K562 (cell line): ENCODE measurements around the gene NECAB3. TPM values are rescaled to one million over a fixed set of nuclear protein-coding genes. Genes with fewer than 3 reads are reported as not detected.

Source experiments
- KDM1A ChIP-seq, 2 experiments: fragments of 450-650 bp; IDR thresholded peaks; 2 replicates each; pipeline ENCODE4 v1.6.1; 2016; ENCODE audit warnings: mild to moderate bottlenecking in 2 of 2
- POLR2G ChIP-seq: fragments of 200-400 bp; formaldehyde crosslinking; IDR thresholded peaks from 2 replicates; pipeline ENCODE4 v1.6.1; 2017; ENCODE audit warnings: low read depth, mild to moderate bottlenecking, antibody characterized with exemption, low read length, moderate library complexity
- RBM17 ChIP-seq: fragments of 200-400 bp; formaldehyde crosslinking; IDR thresholded peaks from 2 replicates; pipeline ENCODE4 v1.6.1; 2017; ENCODE audit warnings: low read depth, mild to moderate bottlenecking, low read length, borderline replicate concordance
- SMARCC2 ChIP-seq: fragments of 450-650 bp; IDR thresholded peaks from 2 replicates; pipeline ENCODE4 v1.6.1; 2017; ENCODE audit warnings: antibody characterized with exemption, moderate library complexity, mild to moderate bottlenecking, low read depth
- TAF1 ChIP-seq: IDR thresholded peaks from 2 replicates; pipeline ENCODE4 v1.6.1; 2011; ENCODE audit warnings: mild to moderate bottlenecking, low read length, moderate library complexity; ENCODE audit not compliant: insufficient read depth, control insufficient read depth, severe bottlenecking; ENCODE audit errors: extremely low read depth
- TCF15 ChIP-seq: fragments of 250-450 bp; sonication (Bioruptor Pico); IDR thresholded peaks from 2 replicates; pipeline ENCODE4 v1.8.0; 2022; ENCODE audit warnings: moderate library complexity, mild to moderate bottlenecking, inconsistent platforms
- TFAP4 ChIP-seq: sonication (generic); formaldehyde crosslinking; IDR thresholded peaks from 2 replicates; pipeline ENCODE4 v1.8.0; 2022; ENCODE audit warnings: missing genetic modification reagents, mild to moderate bottlenecking, moderate library complexity, borderline replicate concordance
- ZNF224 ChIP-seq: sonication (generic); formaldehyde crosslinking; IDR thresholded peaks from 2 replicates; pipeline ENCODE4 v1.8.0; 2022; ENCODE audit warnings: mild to moderate bottlenecking, missing genetic modification reagents
- ZNF316 ChIP-seq: fragments of 450-650 bp; IDR thresholded peaks from 2 replicates; pipeline ENCODE4 v1.6.1; 2016
- ZNF57 ChIP-seq: fragments of 450-650 bp; formaldehyde crosslinking; IDR thresholded peaks from 2 replicates; pipeline ENCODE4 v1.4.0; 2020; ENCODE audit warnings: mild to moderate bottlenecking, moderate library complexity
- ZNF586 ChIP-seq: fragments of 450-650 bp; formaldehyde crosslinking; conservative IDR thresholded peaks from 2 replicates; pipeline ENCODE4 v1.4.0; 2020; ENCODE audit warnings: mild to moderate bottlenecking, moderate library complexity
- ZNF644 ChIP-seq: fragments of 200-800 bp; sonication (Bioruptor generic); IDR thresholded peaks from 2 replicates; pipeline ENCODE4 v1.6.1; 2016; ENCODE audit warnings: low read depth, missing genetic modification characterization, missing compliant biosample characterization
- ZNF766 ChIP-seq: fragments of 200-800 bp; sonication (Bioruptor generic); conservative IDR thresholded peaks from 2 replicates; pipeline ENCODE4 v1.6.1; 2016; ENCODE audit warnings: missing genetic modification characterization, missing compliant biosample characterization
- polyA plus RNA-seq, 8 experiments: library from polyadenylated mRNA; depleted of rRNA in 4 of 8; stranded (reverse) in 5 of 8; unstranded in 3 of 8; fragments of >200 nt; fragmentation: Nextera tagmentation in 2 of 8; fragmentation: Illumina TruSeq in 1 of 8; extraction: Ambion mirVana in 2 of 8; extraction: Trizol in 1 of 8; gene quantifications; 2 replicates each; pipeline versions ENCODE4 v1.2.1 to v1.2.3, GENCODE V29; 2011 to 2014; ENCODE audit warnings: inconsistent platforms in 1 of 8, missing spikeins in 1 of 8
- total RNA-seq, 7 experiments: library from RNA; depleted of rRNA in 6 of 7; stranded (reverse); fragments of >200 nt in 6 of 7; fragmentation: Illumina TruSeq in 2 of 7; extraction: Trizol in 2 of 7; gene quantifications; 2 replicates each; pipeline versions ENCODE4 v1.2.1 to v1.2.3, GENCODE V29; 2011 to 2021; ENCODE audit warnings: low replicate concordance in 1 of 7
- TF ChIP-seq, protein P1 (sequence below): sonication (generic); formaldehyde crosslinking; IDR thresholded peaks from 2 replicates; pipeline ENCODE4 v1.8.1; 2022; ENCODE audit warnings: missing genetic modification reagents
- TF ChIP-seq, protein P2 (sequence below): sonication (generic); formaldehyde crosslinking; IDR thresholded peaks from 2 replicates; pipeline ENCODE4 v1.8.0; 2022; ENCODE audit warnings: missing genetic modification reagents, mild to moderate bottlenecking, borderline replicate concordance
- TF ChIP-seq, protein P3 (sequence below): fragments of 200-800 bp; sonication (Bioruptor generic); IDR thresholded peaks from 2 replicates; pipeline ENCODE4 v1.6.1; 2017; ENCODE audit warnings: missing genetic modification characterization, missing compliant biosample characterization
- TF ChIP-seq, protein P4 (sequence below), 2 experiments: IDR thresholded peaks; 2 replicates each; pipeline ENCODE4 v1.6.1; 2012; ENCODE audit warnings: improper control_type of control experiment in 2 of 2, low read depth in 2 of 2, low read length in 2 of 2, borderline replicate concordance in 1 of 2

The NECAB3 gene
- total and polyA plus RNA-seq, 9 of the 15 experiments (the other 6 are each of a cell fraction or from before 2014, with no cell fraction given): 0.94 to 63.3 (median 31.5) TPM

DNA sequence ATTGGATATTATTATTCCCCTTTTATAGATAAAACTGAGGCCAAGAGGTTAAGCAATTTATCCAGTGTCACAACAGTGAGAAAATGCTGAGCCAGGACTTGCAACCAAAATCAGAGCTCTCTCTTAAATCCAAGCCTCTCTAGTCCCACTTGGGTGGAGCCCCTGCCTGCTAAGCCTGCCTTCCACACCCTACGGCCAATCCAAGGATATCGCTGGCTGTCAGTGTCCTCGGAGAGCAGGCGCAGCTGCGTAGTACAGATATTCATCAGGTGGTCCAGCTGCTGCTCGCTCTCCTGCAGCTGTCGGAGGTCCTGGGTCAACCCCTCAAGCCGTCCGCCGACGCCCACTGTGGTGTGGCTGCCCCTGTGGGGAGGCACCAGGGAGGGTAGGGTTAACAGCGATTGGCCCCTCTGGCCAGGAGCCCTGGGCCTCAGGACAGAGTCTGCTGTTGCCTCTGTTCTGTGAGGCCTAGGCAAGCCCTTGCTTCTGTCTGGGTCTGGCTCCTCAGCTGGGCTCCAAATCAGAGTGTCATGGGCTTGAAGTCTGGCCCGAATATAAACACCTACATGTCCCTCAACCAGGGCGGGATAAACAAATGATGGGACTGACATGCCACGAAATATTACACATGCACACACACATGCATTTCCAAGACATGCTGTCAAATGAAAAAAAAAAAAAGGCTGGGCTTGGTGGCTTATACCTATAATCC is 3.9 kb upstream of the NECAB3 start (continued):
- TF ChIP-seq, protein P1, sequence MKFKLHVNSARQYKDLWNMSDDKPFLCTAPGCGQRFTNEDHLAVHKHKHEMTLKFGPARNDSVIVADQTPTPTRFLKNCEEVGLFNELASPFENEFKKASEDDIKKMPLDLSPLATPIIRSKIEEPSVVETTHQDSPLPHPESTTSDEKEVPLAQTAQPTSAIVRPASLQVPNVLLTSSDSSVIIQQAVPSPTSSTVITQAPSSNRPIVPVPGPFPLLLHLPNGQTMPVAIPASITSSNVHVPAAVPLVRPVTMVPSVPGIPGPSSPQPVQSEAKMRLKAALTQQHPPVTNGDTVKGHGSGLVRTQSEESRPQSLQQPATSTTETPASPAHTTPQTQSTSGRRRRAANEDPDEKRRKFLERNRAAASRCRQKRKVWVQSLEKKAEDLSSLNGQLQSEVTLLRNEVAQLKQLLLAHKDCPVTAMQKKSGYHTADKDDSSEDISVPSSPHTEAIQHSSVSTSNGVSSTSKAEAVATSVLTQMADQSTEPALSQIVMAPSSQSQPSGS: no peak
- TF ChIP-seq POLR2G: peak; percentile 36; the same call in 1 of the 2 replicates
- no peak for TF ChIP-seq ZNF57
- TF ChIP-seq, protein P2, sequence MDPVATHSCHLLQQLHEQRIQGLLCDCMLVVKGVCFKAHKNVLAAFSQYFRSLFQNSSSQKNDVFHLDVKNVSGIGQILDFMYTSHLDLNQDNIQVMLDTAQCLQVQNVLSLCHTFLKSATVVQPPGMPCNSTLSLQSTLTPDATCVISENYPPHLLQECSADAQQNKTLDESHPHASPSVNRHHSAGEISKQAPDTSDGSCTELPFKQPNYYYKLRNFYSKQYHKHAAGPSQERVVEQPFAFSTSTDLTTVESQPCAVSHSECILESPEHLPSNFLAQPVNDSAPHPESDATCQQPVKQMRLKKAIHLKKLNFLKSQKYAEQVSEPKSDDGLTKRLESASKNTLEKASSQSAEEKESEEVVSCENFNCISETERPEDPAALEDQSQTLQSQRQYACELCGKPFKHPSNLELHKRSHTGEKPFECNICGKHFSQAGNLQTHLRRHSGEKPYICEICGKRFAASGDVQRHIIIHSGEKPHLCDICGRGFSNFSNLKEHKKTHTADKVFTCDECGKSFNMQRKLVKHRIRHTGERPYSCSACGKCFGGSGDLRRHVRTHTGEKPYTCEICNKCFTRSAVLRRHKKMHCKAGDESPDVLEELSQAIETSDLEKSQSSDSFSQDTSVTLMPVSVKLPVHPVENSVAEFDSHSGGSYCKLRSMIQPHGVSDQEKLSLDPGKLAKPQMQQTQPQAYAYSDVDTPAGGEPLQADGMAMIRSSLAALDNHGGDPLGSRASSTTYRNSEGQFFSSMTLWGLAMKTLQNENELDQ (CRISPR knock-in tag): no peak
- TF ChIP-seq ZNF766 (CRISPR knock-in tag): no peak
- TF ChIP-seq ZNF224 (CRISPR knock-in tag): no peak
- no peak for TF ChIP-seq TCF15 (CRISPR knock-in tag)
- TF ChIP-seq ZNF644 (tag): no peak
- TF ChIP-seq ZNF316: 0 out of 2 replicates have a peak, but pooled peaks have one; percentile 35
- TF ChIP-seq RBM17: no peak
- no peak for TF ChIP-seq SMARCC2
- no peak for TF ChIP-seq ZNF586 (CRISPR knock-in tag)
- TF ChIP-seq, protein P3, sequence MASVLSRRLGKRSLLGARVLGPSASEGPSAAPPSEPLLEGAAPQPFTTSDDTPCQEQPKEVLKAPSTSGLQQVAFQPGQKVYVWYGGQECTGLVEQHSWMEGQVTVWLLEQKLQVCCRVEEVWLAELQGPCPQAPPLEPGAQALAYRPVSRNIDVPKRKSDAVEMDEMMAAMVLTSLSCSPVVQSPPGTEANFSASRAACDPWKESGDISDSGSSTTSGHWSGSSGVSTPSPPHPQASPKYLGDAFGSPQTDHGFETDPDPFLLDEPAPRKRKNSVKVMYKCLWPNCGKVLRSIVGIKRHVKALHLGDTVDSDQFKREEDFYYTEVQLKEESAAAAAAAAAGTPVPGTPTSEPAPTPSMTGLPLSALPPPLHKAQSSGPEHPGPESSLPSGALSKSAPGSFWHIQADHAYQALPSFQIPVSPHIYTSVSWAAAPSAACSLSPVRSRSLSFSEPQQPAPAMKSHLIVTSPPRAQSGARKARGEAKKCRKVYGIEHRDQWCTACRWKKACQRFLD (CRISPR knock-in tag): no peak
- TF ChIP-seq, protein P4, sequence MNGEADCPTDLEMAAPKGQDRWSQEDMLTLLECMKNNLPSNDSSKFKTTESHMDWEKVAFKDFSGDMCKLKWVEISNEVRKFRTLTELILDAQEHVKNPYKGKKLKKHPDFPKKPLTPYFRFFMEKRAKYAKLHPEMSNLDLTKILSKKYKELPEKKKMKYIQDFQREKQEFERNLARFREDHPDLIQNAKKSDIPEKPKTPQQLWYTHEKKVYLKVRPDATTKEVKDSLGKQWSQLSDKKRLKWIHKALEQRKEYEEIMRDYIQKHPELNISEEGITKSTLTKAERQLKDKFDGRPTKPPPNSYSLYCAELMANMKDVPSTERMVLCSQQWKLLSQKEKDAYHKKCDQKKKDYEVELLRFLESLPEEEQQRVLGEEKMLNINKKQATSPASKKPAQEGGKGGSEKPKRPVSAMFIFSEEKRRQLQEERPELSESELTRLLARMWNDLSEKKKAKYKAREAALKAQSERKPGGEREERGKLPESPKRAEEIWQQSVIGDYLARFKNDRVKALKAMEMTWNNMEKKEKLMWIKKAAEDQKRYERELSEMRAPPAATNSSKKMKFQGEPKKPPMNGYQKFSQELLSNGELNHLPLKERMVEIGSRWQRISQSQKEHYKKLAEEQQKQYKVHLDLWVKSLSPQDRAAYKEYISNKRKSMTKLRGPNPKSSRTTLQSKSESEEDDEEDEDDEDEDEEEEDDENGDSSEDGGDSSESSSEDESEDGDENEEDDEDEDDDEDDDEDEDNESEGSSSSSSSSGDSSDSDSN (IDR thresholded peaks at IDR 0.05; ENCODE audit: borderline replicate concordance in 1 of 2, low read depth in 2 of 2, low read length in 2 of 2): no peak
- 0 out of 4 replicates have a peak, but pooled peaks of 1 of the 2 experiments have one; percentile 28 for TF ChIP-seq KDM1A (IDR thresholded peaks at IDR 0.05)
- TF ChIP-seq TAF1: no peak
- TF ChIP-seq TFAP4 (CRISPR knock-in tag): peak; percentile 45; the same call in 1 of the 2 replicates
